GM19238 (cell line): ENCODE measurements around the gene IVNS1ABP.
"Not testable (repeated sequence)": the region's sequence is repeated elsewhere in the genome, so short reads cannot be mapped to it uniquely, and the experiment has no call there.

Experiments
- DNase-seq: peaks from one replicate; pipeline ENCODE4 v3.0.0; 2011; ENCODE audit warnings: low spot score; ENCODE audit not compliant: insufficient read length

Gene IVNS1ABP

GRCh38 chr1:185257116-185257949 is 59.7 kb downstream of the IVNS1ABP start:
- not testable (repeated sequence) for DNase-seq

DNA sequence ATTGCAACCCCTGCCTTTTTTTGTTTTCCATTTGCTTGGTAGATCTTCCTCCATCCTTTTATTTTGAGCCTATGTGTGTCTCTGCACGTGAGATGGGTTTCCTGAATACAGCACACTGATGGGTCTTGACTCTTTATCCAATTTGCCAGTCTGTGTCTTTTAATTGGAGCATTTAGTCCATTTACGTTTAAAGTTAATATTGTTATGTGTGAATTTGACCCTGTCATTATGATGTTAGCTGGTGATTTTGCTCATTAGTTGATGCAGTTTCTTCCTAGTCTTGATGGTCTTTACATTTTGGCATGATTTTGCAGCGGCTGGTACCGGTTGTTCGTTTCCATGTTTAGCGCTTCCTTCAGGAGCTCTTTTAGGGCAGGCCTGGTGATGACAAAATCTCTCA is 61.4 kb downstream of the IVNS1ABP start:
- not testable (repeated sequence) for DNase-seq

DNA sequence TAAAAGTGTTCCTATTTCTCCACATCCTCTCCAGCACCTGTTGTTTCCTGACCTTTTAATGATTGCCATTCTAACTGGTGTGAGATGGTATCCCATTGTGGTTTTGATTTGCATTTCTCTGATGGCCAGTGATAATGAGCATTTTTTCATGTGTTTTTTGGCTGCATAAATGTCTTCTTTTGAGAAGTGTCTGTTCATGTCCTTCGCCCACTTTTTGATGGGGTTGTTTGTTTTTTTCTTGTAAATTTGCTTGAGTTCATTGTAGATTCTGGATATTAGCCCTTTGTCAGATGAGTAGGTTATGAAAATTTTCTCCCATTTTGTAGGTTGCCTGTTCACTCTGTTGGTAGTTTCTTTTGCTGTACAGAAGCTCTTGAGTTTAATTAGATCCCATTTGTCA is 64.6 kb downstream of the IVNS1ABP start:
- not testable (repeated sequence) for DNase-seq

GRCh38 chr1:185251928-185252327 is 65.1 kb downstream of the IVNS1ABP start:
- not testable (repeated sequence) for DNase-seq

- no peak for DNase-seq
Observed at GRCh38 chr1:185250063-185250462, 67.0 kb downstream of the IVNS1ABP start.

DNA sequence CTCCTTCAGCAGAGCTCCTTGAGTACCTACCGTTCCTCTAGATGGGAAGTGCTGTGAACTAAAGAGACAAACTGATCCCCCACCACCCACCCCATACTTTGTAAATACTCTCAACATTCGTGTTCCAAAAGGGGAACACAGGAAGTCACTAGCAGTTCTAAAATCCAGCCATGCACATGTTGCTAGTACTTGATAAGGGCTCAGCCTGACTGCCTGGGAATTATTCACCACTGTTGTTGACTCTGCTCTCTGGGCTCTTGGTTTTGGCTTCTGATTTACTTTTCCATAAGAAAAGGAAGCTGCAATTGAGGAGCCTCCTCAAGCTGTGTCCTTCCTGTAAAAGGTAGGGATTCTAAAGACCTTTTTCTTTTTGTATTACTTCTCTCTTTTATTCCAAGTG is 67.5 kb downstream of the IVNS1ABP start:
- DNase-seq = no peak
